Ascending aorta (tissue), 2 donors: ENCODE results near the gene RYR1. TPM values are rescaled to one million over a fixed set of nuclear protein-coding genes. Genes with fewer than 3 reads are reported as not detected.

Source experiments
- DNase-seq, 2 donors: peaks; one replicate each; pipeline ENCODE4 v3.0.0-alpha.2; 2019; ENCODE audit warnings: low spot score in 2 of 2
- H3K27ac ChIP-seq, 2 donors: fragments of 200-600 bp; sonication (generic); one replicate each; pipeline ENCODE4 v1.5.1; 2016 to 2017; ENCODE audit warnings: mild to moderate bottlenecking in 1 of 2
- H3K27me3 ChIP-seq: fragments of 200-600 bp; sonication (generic); one replicate; pipeline ENCODE4 v1.5.1; 2017
- H3K36me3 ChIP-seq, 2 donors: fragments of 200-600 bp; sonication (generic); one replicate each; pipeline ENCODE4 v1.5.1; 2016
- H3K4me1 ChIP-seq, 2 donors: fragments of 200-600 bp; sonication (generic); one replicate each; pipeline ENCODE4 v1.5.1; 2016 to 2017; ENCODE audit warnings: mild to moderate bottlenecking in 1 of 2
- H3K4me3 ChIP-seq, 2 donors: fragments of 200-600 bp; sonication (generic); one replicate each; pipeline ENCODE4 v1.5.1; 2016 to 2017; ENCODE audit warnings: mild to moderate bottlenecking in 1 of 2
- H3K9me3 ChIP-seq, 2 donors: fragments of 200-600 bp; sonication (generic); one replicate each; pipeline ENCODE4 v1.5.1; 2016
- intact Hi-C: fragments of 100-400 bp; cut with DNase I; formaldehyde crosslinking; loops from one replicate; pipeline ENCODE4 v1.15.1; 2023
- total RNA-seq: library from RNA; depleted of rRNA; stranded (reverse); fragments of >200 nt; gene quantifications from one replicate; pipeline ENCODE4 v1.1.0, GENCODE V29; 2016
- TF ChIP-seq, protein P1 (sequence below), 3 experiments: fragments of 200-600 bp in 2 of 3; fragments of 450-650 bp in 1 of 3; sonication (generic) in 2 of 3; IDR thresholded peaks; one replicate each; pipeline ENCODE4 v1.5.1; 2016 to 2019; ENCODE audit warnings: antibody characterized with exemption in 3 of 3, mild to moderate bottlenecking in 1 of 3, moderate library complexity in 1 of 3

RYR1 gene
- total RNA-seq, 1 donor from 2014 or later: 1.5 TPM

DNA sequence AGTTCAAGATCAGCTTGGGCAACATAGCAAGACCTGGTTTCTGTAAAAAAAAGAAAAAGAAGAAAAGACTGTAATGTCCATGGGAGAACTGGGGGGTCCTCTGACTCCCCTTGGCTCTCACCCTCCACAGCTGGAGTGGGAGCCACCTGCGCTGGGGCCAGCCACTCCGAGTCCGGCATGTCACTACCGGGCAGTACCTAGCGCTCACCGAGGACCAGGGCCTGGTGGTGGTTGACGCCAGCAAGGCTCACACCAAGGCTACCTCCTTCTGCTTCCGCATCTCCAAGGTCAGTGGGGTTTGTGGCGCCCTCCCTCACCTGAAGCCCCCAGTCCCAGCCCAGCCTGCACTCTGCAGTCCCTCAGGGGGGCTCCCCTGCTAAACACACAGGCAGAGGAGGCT, 14.7 kb downstream of the RYR1 start:
- no peaks in the 10 kb centered on the region for H3K27me3 ChIP-seq
- no peaks in the 10 kb centered on the region for H3K9me3 ChIP-seq
- no peak overlapping the region for H3K4me3 ChIP-seq
- intact Hi-C loops: no loop called here
- H3K36me3 ChIP-seq: no peaks in the 10 kb centered on the region
- no peak overlapping the region for H3K27ac ChIP-seq
- TF ChIP-seq, protein P1, sequence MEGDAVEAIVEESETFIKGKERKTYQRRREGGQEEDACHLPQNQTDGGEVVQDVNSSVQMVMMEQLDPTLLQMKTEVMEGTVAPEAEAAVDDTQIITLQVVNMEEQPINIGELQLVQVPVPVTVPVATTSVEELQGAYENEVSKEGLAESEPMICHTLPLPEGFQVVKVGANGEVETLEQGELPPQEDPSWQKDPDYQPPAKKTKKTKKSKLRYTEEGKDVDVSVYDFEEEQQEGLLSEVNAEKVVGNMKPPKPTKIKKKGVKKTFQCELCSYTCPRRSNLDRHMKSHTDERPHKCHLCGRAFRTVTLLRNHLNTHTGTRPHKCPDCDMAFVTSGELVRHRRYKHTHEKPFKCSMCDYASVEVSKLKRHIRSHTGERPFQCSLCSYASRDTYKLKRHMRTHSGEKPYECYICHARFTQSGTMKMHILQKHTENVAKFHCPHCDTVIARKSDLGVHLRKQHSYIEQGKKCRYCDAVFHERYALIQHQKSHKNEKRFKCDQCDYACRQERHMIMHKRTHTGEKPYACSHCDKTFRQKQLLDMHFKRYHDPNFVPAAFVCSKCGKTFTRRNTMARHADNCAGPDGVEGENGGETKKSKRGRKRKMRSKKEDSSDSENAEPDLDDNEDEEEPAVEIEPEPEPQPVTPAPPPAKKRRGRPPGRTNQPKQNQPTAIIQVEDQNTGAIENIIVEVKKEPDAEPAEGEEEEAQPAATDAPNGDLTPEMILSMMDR (IDR thresholded peaks at IDR 0.05): no peak
- no peaks in the 10 kb centered on the region for H3K4me1 ChIP-seq
- no peak for DNase-seq

DNA sequence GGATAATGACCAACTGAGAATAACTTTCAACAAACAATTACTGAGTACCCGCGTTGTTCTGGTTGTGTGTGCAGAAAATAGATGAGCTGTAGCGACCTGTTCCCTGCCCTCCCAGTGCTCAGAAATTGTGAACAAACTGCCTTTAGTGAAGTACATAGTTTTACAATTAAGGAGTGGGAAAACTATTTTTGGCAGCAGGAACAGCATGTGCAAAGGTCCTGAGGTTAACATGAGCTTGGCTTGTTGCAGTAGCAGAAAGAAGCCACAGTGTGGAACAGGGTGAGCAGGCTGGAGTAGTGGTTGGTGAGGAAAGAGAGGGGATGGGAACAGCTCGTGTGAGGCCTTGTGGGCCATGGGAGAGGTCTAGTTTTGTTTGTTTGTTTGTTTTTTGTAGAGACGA, 16.0 kb downstream of the RYR1 start:
- no peak overlapping the region for H3K4me3 ChIP-seq
- TF ChIP-seq, protein P1 (IDR thresholded peaks at IDR 0.05): no peak
- H3K9me3 ChIP-seq: no peaks in the 10 kb centered on the region
- no peak for DNase-seq
- no peaks in the 10 kb centered on the region for H3K36me3 ChIP-seq
- intact Hi-C loops: no loop called here
- no peaks in the 10 kb centered on the region for H3K4me1 ChIP-seq
- H3K27ac ChIP-seq: no peak overlapping the region
- H3K27me3 ChIP-seq: no peaks in the 10 kb centered on the region

DNA sequence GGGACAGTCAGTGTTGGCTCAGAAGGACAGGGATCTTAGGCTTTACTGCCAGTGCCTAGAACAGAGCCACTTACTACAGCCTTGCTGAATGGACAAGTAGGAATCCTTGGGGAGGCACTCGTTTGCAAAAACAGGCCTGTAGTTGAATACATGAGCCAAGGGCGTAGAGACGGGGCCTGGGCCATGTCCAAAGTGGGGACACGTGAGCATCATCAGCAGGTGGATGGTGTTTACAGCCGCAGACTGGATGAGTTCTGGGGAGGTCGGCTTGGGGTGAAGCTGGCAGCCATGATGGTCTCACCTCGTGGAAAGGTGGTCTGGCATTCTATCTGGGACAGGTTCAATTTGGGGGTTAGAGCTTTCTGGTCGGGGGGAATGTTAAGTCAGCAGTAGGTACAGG, 17.5 kb downstream of the RYR1 start:
- intact Hi-C loops: no loop called here

DNA sequence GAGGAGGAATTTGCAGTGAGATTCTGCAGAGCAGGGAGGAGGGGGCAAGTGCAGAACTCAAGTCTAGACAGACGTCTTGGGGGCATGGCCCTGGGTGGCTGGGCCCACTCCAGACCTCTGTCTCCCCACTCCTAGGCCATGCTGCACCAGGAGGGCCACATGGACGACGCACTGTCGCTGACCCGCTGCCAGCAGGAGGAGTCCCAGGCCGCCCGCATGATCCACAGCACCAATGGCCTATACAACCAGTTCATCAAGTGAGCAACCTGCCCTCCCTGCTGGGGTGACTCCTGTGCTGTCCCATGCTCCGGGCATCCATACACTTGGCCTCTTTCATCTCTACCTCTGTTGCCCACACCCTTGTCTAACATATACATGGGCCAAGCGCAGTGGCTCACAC, 18.1 kb downstream of the RYR1 start:
- Histone ChIP-seq H3K4me1 (no peaks in the 10 kb centered on the region), H3K4me3 (no peak overlapping the region), H3K9me3 (no peaks in the 10 kb centered on the region), H3K27me3 (no peaks in the 10 kb centered on the region), H3K27ac (no peak overlapping the region), H3K36me3 (no peaks in the 10 kb centered on the region)
- TF ChIP-seq, protein P1 (IDR thresholded peaks at IDR 0.05): no peak
- intact Hi-C loops: no loop called here
- no peak for DNase-seq

More for the DNA sequence above, 17.5 kb downstream of the RYR1 start:
- Histone ChIP-seq H3K9me3 (no peaks in the 10 kb centered on the region), H3K36me3 (no peaks in the 10 kb centered on the region), H3K27ac (no peak overlapping the region), H3K4me1 (no peaks in the 10 kb centered on the region), H3K27me3 (no peaks in the 10 kb centered on the region), H3K4me3 (no peak overlapping the region)
- DNase-seq: no peak
- TF ChIP-seq, protein P1 (IDR thresholded peaks at IDR 0.05): no peak

DNA sequence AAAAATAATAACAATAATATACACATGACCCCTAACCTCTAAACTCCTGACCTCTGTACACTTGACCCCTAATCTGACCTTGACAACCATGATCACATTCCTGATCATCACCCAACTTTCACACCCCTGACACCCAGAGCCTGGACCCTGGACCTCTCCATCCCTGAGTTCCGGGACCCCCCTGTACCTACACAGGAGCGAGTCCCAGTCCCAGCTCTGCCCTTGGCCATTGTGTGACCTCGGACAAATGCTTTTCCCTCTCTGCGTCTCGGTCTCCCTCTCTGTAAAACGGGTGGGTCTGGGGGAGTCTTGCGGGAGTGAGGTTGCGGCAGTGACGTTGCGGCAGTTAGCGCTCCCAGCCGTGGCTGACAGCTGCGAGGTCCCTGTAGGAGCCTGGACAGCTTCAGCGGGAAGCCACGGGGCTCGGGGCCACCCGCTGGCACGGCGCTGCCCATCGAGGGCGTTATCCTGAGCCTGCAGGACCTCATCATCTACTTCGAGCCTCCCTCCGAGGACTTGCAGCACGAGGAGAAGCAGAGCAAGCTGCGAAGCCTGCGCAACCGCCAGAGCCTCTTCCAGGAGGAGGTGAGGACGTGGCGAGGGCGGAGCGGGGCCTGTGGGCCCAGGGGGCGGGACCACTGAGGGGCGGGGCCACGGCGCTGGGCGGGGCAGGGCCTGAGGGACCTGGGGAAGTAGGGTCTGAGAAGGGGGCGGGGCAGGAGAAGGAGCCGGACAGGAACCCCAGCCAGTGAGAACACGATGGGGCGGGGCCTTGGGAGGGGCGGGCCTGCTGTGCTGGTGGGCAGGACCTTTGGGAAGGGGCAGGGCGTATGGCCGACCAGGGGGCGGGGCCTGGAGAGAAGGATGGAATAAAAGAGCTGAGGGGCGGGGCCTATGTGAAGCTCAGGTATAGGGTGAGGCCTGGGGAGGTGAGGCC, 19.2 kb downstream of the RYR1 start:
- Histone ChIP-seq H3K27ac (no peak overlapping the region), H3K27me3 (no peaks in the 10 kb centered on the region), H3K4me1 (no peaks in the 10 kb centered on the region), H3K4me3 (no peak overlapping the region), H3K36me3 (no peaks in the 10 kb centered on the region), H3K9me3 (no peaks in the 10 kb centered on the region)
- no peak for DNase-seq
- TF ChIP-seq, protein P1 (IDR thresholded peaks at IDR 0.05): no peak
- intact Hi-C loops: no loop called here
